OCI-M2 (cell line): ENCODE data around the gene SLC27A1.
"Not testable (repeated sequence)": the region's sequence is repeated elsewhere in the genome, so short reads cannot be mapped to it uniquely, and the experiment has no call there.

Experiments
- DNase-seq: peaks from one replicate; lab custom pipeline; 2025; ENCODE audit not compliant: unreplicated experiment; lab: John Stamatoyannopoulos, UW

SLC27A1 gene

GRCh38 chr19:17456127-17456526 is 14.2 kb upstream of the SLC27A1 start:
- DNase-seq: no peak

GRCh38 chr19:17457616-17458015 is 12.7 kb upstream of the SLC27A1 start:
- DNase-seq: no peak

GRCh38 chr19:17458970-17459369 is 11.4 kb upstream of the SLC27A1 start:
- no peak for DNase-seq

- DNase-seq: no peak
Observed at GRCh38 chr19:17460372-17461230, 9.7 kb upstream of the SLC27A1 start, which contains the start of gene NXNL1. Gene NXNL1 (minus strand): TSS chr19:17460926. CDS start chr19:17460869, 57 bp downstream.

- DNase-seq: no peak
Observed at GRCh38 chr19:17466487-17466850, 3.9 kb upstream of the SLC27A1 start.

GRCh38 chr19:17467471-17468301 is 2.6 kb upstream of the SLC27A1 start:
- DNase-seq: no peak

GRCh38 chr19:17468302-17469091 is 1.8 kb upstream of the SLC27A1 start:
- no peak for DNase-seq

- DNase-seq: no peak
Observed at GRCh38 chr19:17469092-17469480, 1.2 kb upstream of the SLC27A1 start.

- DNase-seq: peak; percentile 93
Observed at GRCh38 chr19:17469481-17470067, 750 bp upstream of the SLC27A1 start.

GRCh38 chr19:17471410-17472125 is 1.2 kb downstream of the SLC27A1 start:
- DNase-seq: no peak

GRCh38 chr19:17473041-17473440 is 2.7 kb downstream of the SLC27A1 start:
- DNase-seq: no peak

- DNase-seq: not testable (repeated sequence)
Observed at GRCh38 chr19:17475011-17475540, 4.8 kb downstream of the SLC27A1 start.

GRCh38 chr19:17475541-17476115 is 5.3 kb downstream of the SLC27A1 start:
- DNase-seq: no peak

GRCh38 chr19:17479325-17479791 is 9.0 kb downstream of the SLC27A1 start:
- DNase-seq: no peak

- no peak for DNase-seq
Observed at GRCh38 chr19:17481986-17482385, 11.7 kb downstream of the SLC27A1 start.

GRCh38 chr19:17482877-17483604 is 12.7 kb downstream of the SLC27A1 start:
- DNase-seq: no peak

GRCh38 chr19:17483605-17484002 is 13.3 kb downstream of the SLC27A1 start:
- no peak for DNase-seq

- no peak for DNase-seq
Observed at GRCh38 chr19:17484520-17485185, 14.3 kb downstream of the SLC27A1 start.
